Nephron progenitor cell (in vitro differentiated cells): ENCODE measurements around the gene MAU2.

Experiments
- DNase-seq: peaks from one replicate; pipeline ENCODE4 v3.0.0; 2021
- H3K27ac Mint-ChIP-seq: 2 replicates; pipeline ENCODE4 v1.8.0; 2021; ENCODE audit warnings: mild to moderate bottlenecking, moderate library complexity, mixed read lengths
- H3K27me3 Mint-ChIP-seq: 2 replicates; pipeline ENCODE4 v1.8.0; 2021; ENCODE audit warnings: mild to moderate bottlenecking, low read depth, mixed read lengths; ENCODE audit not compliant: poor library complexity
- H3K36me3 Mint-ChIP-seq: 2 replicates; pipeline ENCODE4 v1.8.0; 2021; ENCODE audit warnings: low read depth, mixed read lengths
- H3K4me1 Mint-ChIP-seq: 2 replicates; pipeline ENCODE4 v1.8.0; 2021; ENCODE audit warnings: mixed read lengths
- H3K4me3 Mint-ChIP-seq: 2 replicates; pipeline ENCODE4 v1.8.0; 2021; ENCODE audit warnings: mild to moderate bottlenecking, moderate library complexity, mixed read lengths
- H3K9me3 Mint-ChIP-seq: 2 replicates; pipeline ENCODE4 v1.8.0; 2021; ENCODE audit warnings: mild to moderate bottlenecking, moderate library complexity, mixed read lengths
- CTCF ChIP-seq: fragments of 200-600 bp; sonication (generic); IDR thresholded peaks from 2 replicates; pipeline ENCODE4 v1.5.0; 2021; ENCODE audit warnings: antibody characterized with exemption

Gene MAU2

GRCh38 chr19:19336597-19336996 lies 16.0 kb downstream of the MAU2 start:
- Mint-ChIP-seq H3K27ac (peak overlapping the region; percentile 96), H3K36me3 (peaks cover 21% of the 10 kb centered on the region), H3K27me3 (no peaks in the 10 kb centered on the region), H3K4me3 (no peak overlapping the region), H3K4me1 (no peaks in the 10 kb centered on the region), H3K9me3 (no peaks in the 10 kb centered on the region)
- no peak for TF ChIP-seq CTCF
- DNase-seq: no peak

- no peak for TF ChIP-seq CTCF
Measured at GRCh38 chr19:19337120-19337519, 16.5 kb downstream of the MAU2 start.

GRCh38 chr19:19338082-19338481 lies 17.5 kb downstream of the MAU2 start:
- Mint-ChIP-seq H3K4me3 (no peak overlapping the region), H3K27ac (peak overlapping the region; percentile 59), H3K36me3 (peaks cover 17% of the 10 kb centered on the region), H3K27me3 (no peaks in the 10 kb centered on the region), H3K9me3 (no peaks in the 10 kb centered on the region), H3K4me1 (no peaks in the 10 kb centered on the region)
- TF ChIP-seq CTCF: no peak
- DNase-seq: no peak

More at GRCh38 chr19:19337120-19337519, 16.5 kb downstream of the MAU2 start:
- Mint-ChIP-seq H3K9me3 (no peaks in the 10 kb centered on the region), H3K27ac (no peak overlapping the region), H3K4me3 (no peak overlapping the region), H3K36me3 (peaks cover 17% of the 10 kb centered on the region), H3K4me1 (no peaks in the 10 kb centered on the region), H3K27me3 (no peaks in the 10 kb centered on the region)
- DNase-seq: no peak

- H3K36me3 Mint-ChIP-seq: peaks cover 25% of the 10 kb centered on the region
Measured at GRCh38 chr19:19341026-19341425, 20.4 kb downstream of the MAU2 start.

GRCh38 chr19:19342086-19343015 lies 21.7 kb downstream of the MAU2 start:
- Mint-ChIP-seq H3K9me3 (no peaks in the 10 kb centered on the region), H3K36me3 (peaks cover 33% of the 10 kb centered on the region), H3K4me3 (no peak overlapping the region), H3K4me1 (no peaks in the 10 kb centered on the region), H3K27ac (no peak overlapping the region), H3K27me3 (no peaks in the 10 kb centered on the region)
- TF ChIP-seq CTCF: peak; percentile 91
- DNase-seq: peak; percentile 88

More at GRCh38 chr19:19341026-19341425, 20.4 kb downstream of the MAU2 start:
- no peak for TF ChIP-seq CTCF
- Mint-ChIP-seq H3K9me3 (no peaks in the 10 kb centered on the region), H3K27ac (no peak overlapping the region), H3K4me3 (no peak overlapping the region), H3K4me1 (no peaks in the 10 kb centered on the region), H3K27me3 (no peaks in the 10 kb centered on the region)
- DNase-seq: no peak

- no peaks in the 10 kb centered on the region for H3K9me3 Mint-ChIP-seq
- no peaks in the 10 kb centered on the region for H3K27me3 Mint-ChIP-seq
- no peak overlapping the region for H3K4me3 Mint-ChIP-seq
- H3K27ac Mint-ChIP-seq: no peak overlapping the region
- TF ChIP-seq CTCF: no peak
- H3K4me1 Mint-ChIP-seq: no peaks in the 10 kb centered on the region
- peaks cover 33% of the 10 kb centered on the region for H3K36me3 Mint-ChIP-seq
- no peak for DNase-seq
Measured at GRCh38 chr19:19343016-19343362, 22.4 kb downstream of the MAU2 start.
